HepG2 (cell line): Measurements from ENCODE around the gene KRT12. TPM values are rescaled to one million over a fixed set of nuclear protein-coding genes. Genes with fewer than 3 reads are reported as not detected.

ENCODE experiments used
- ATAC-seq: fragments of 200-7000 bp; cut with Tn5 transposase; 3 replicates; pipeline ENCODE4 v1.9.1; 2020; ENCODE audit warnings: mild to moderate bottlenecking, moderate library complexity
- BruUV-seq: library from RNA; stranded (reverse); fragments of 400-500 nt; replicated peaks from 2 replicates; lab custom pipeline; 2021; lab: Mats Ljungman, UMichigan
- CTCF ChIA-PET: fragments of 300-600 bp; formaldehyde crosslinking; extraction: SDS; loops from one replicate; lab custom pipeline; 2021; ENCODE audit warnings: low total read pairs, inconsistent platforms, low intra/inter-chr PET ratio; lab: Yijun Ruan, JAX
- POLR2A ChIA-PET: fragments of 350-600 bp; sonication (Branson Sonifier 250); formaldehyde crosslinking; loops from one replicate; lab custom pipeline; 2020; ENCODE audit warnings: antibody characterized with exemption, inconsistent platforms; lab: Yijun Ruan, JAX
- DNase-seq: peaks from one replicate; pipeline ENCODE4 v3.0.0-alpha.2; 2015; ENCODE audit warnings: low spot score
- FAIRE-seq: peaks from 3 replicates; lab custom pipeline; 2011; peaks lifted over from hg19 to GRCh38; lab: Jason Lieb, UNC
- H2AFZ ChIP-seq: one replicate; pipeline ENCODE4 v1.6.1; 2011; ENCODE audit warnings: low read length, inconsistent platforms
- H3K27ac ChIP-seq: fragments of 300-600 bp; 3 replicates; pipeline ENCODE4 v1.8.0; 2011; ENCODE audit warnings: mixed run types, mild to moderate bottlenecking, mixed read lengths, low read length, inconsistent platforms; ENCODE audit not compliant: insufficient read depth; ENCODE audit errors: extremely low read length
- H3K27me3 ChIP-seq, 2 experiments: fragments of 200-600 bp in 1 of 2; 2 replicates in 1 of 2; 3 replicates in 1 of 2; pipeline versions ENCODE4 v1.6.0 to v1.8.0; 2011; ENCODE audit warnings: low read length in 2 of 2, mild to moderate bottlenecking in 2 of 2, moderate library complexity in 2 of 2, inconsistent platforms in 1 of 2; ENCODE audit not compliant: insufficient read depth in 2 of 2, control insufficient read depth in 1 of 2
- H3K36me3 ChIP-seq, 2 experiments: fragments of 200-600 bp in 1 of 2; replicated peaks in 1 of 2; 2 replicates in 1 of 2; 3 replicates in 1 of 2; pipeline versions ENCODE4 v1.5.1 to v1.8.0; 2011; ENCODE audit warnings: low read length in 2 of 2, inconsistent platforms in 1 of 2; ENCODE audit not compliant: insufficient read depth in 2 of 2, control insufficient read depth in 1 of 2
- H3K4me1 ChIP-seq: 2 replicates; pipeline ENCODE4 v1.5.1; 2012; ENCODE audit warnings: low read length, inconsistent platforms; ENCODE audit not compliant: insufficient read depth
- H3K4me2 ChIP-seq: 2 replicates; pipeline ENCODE4 v1.6.0; 2011; ENCODE audit warnings: low read depth, low read length, inconsistent platforms
- H3K4me3 ChIP-seq, 3 experiments: fragments of 200-600 bp in 1 of 3; sonication (generic), shearing (Covaris generic) in 1 of 3; replicated peaks in 1 of 3; 2 replicates each; pipeline ENCODE4 v1.5.1; 2011 to 2016; ENCODE audit warnings: low read length in 3 of 3, inconsistent platforms in 2 of 3, low read depth in 2 of 3, mild to moderate bottlenecking in 2 of 3, control low read depth in 1 of 3, mixed read lengths in 1 of 3; ENCODE audit not compliant: insufficient read depth in 1 of 3
- H3K79me2 ChIP-seq: one replicate; pipeline ENCODE4 v1.6.1; 2011; ENCODE audit warnings: low read length, inconsistent platforms; ENCODE audit not compliant: insufficient read depth
- H3K9ac ChIP-seq: 2 replicates; pipeline ENCODE4 v1.6.0; 2011; ENCODE audit warnings: mild to moderate bottlenecking, low read depth, low read length, inconsistent platforms; ENCODE audit not compliant: insufficient read depth
- H3K9me3 ChIP-seq: 2 replicates; pipeline ENCODE4 v1.5.1; 2012; ENCODE audit warnings: mild to moderate bottlenecking, low read length
- H4K20me1 ChIP-seq: 2 replicates; pipeline ENCODE4 v1.6.0; 2011; ENCODE audit warnings: inconsistent platforms, mild to moderate bottlenecking, low read length, moderate library complexity; ENCODE audit not compliant: insufficient read depth
- CCAR2 ChIP-seq: fragments of 200-400 bp; formaldehyde crosslinking; optimal IDR thresholded peaks from 2 replicates; pipeline ENCODE3; 2018; ENCODE audit warnings: low read depth, mild to moderate bottlenecking, low read length, moderate library complexity
- NFE2L1 ChIP-seq: sonication (generic); formaldehyde crosslinking; IDR thresholded peaks from 2 replicates; pipeline ENCODE4 v1.4.0; 2020; ENCODE audit warnings: missing genetic modification reagents, mild to moderate bottlenecking, borderline replicate concordance
- REST ChIP-seq, 2 experiments: IDR thresholded peaks; 2 replicates each; pipeline ENCODE4 v1.6.1; 2011 to 2012; ENCODE audit warnings: low read length in 2 of 2, borderline replicate concordance in 1 of 2, low read depth in 1 of 2, mild to moderate bottlenecking in 1 of 2, moderate library complexity in 1 of 2
- SIN3B ChIP-seq: fragments of 150-350 bp; IDR thresholded peaks from 2 replicates; pipeline ENCODE4 v1.6.1; 2014; ENCODE audit warnings: low read length
- ZNF281 ChIP-seq: sonication (generic); formaldehyde crosslinking; IDR thresholded peaks from 2 replicates; pipeline ENCODE4 v1.4.0; 2020; ENCODE audit warnings: missing genetic modification reagents, borderline replicate concordance
- ZNF775 ChIP-seq: sonication (generic); formaldehyde crosslinking; IDR thresholded peaks from 2 replicates; pipeline ENCODE4 v1.4.0; 2020; ENCODE audit warnings: missing genetic modification reagents, mild to moderate bottlenecking, moderate library complexity, borderline replicate concordance
- ZNF891 ChIP-seq: sonication (generic); formaldehyde crosslinking; IDR thresholded peaks from 2 replicates; pipeline ENCODE4 v1.5.0; 2020; ENCODE audit warnings: mild to moderate bottlenecking, missing genetic modification reagents
- ZSCAN21 ChIP-seq: sonication (generic); formaldehyde crosslinking; IDR thresholded peaks from 2 replicates; pipeline ENCODE4 v1.8.0; 2022; ENCODE audit warnings: mild to moderate bottlenecking, missing genetic modification reagents, moderate library complexity, borderline replicate concordance
- WGBS: methylation state at CpG from one replicate; pipeline ENCODE4 v1.1.6; 2017; ENCODE audit warnings: low lambda C conversion rate; 5-methylcytosine and 5-hydroxymethylcytosine counted together
- in situ Hi-C: cut with HindIII; loops from 2 replicates; pipeline ENCODE4 v1.10.0; 2017; ENCODE audit warnings: low pct_unique_long_range_greater_than_20kb; ENCODE audit not compliant: extremely low pct_ligation_motif_present
- intact Hi-C: fragments of 100-400 bp; cut with micrococcal nuclease; formaldehyde crosslinking; loops from one replicate; pipeline ENCODE4 v1.10.0; 2022; ENCODE audit not compliant: unreplicated experiment
- polyA plus RNA-seq, 8 experiments: library from polyadenylated mRNA; depleted of rRNA in 3 of 8; stranded (reverse) in 7 of 8; unstranded in 1 of 8; fragments of >200 nt; fragmentation: Illumina TruSeq in 4 of 8; extraction: Trizol in 4 of 8; gene quantifications; 2 replicates each; pipeline versions ENCODE4 v1.2.1 to v1.2.3, GENCODE V29; 2011 to 2016; ENCODE audit warnings: low read depth in 4 of 8, missing spikeins in 1 of 8, mixed read lengths in 1 of 8; ENCODE audit not compliant: insufficient read depth in 1 of 8
- total RNA-seq, 5 experiments: library from RNA; depleted of rRNA; stranded (reverse); fragments of >200 nt; fragmentation: Illumina TruSeq; extraction: Trizol; gene quantifications; 2 replicates each; pipeline ENCODE4 v1.2.3, GENCODE V29; 2016; ENCODE audit warnings: low read depth in 1 of 5

The KRT12 gene
- total and polyA plus RNA-seq, 2 of the 13 experiments (the other 11 are each of a cell fraction or from before 2014, with no cell fraction given) = 0.07 to 0.09 TPM

GRCh38 chr17:40886090-40886489, 19.1 kb upstream of the KRT12 start (continued):
- TF ChIP-seq REST (IDR thresholded peaks at IDR 0.05; ENCODE audit: borderline replicate concordance in 1 of 2, low read depth in 1 of 2, low read length in 2 of 2) (no peak), ZNF775 (CRISPR knock-in tag) (no peak), NFE2L1 (CRISPR knock-in tag) (no peak)

DNA sequence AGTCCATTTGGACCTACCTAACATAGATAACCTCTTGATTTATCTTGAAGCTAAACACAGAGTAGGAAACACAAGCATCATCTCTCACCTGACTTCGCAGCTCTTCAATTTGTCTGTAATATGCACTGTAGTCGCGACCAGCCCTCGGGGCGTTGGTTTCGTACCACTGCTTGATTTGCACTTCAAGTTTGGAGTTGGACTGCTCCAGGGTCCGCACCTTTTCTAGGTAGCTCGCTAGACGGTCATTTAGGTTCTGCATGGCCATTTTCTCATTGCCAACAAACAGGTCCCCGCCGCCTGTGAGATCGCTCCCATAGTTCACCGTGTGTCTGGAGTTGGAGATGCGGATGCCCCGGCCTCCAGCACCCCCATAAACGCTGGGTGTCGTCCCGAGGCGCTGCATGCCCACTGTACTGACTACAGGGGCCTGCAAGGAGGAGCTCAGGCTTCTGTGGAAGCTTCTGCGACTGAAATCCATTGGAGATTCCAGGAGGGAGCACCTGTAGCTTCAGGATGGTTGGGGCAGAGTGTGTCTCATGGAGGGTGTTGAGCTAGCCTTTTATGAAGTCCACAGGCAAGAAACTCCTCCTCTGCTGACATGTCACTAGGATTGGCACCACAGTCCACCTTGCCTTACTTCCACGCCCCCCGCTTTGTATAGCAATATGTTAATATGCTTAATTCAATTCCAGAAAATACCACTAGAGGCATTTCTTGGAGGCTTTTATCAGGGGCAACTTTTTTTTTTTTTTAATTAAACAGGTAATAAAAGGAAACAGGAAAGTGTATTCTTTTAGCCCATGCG, 17.9 kb upstream of the KRT12 start, which contains the start of gene KRT20:
KRT20 (minus strand) TSS at position 535 of the 805 bp plus-strand sequence; CDS start at position 478, 57 bp downstream.
- POLR2A ChIA-PET = no interaction called here
- H4K20me1 ChIP-seq = no peaks in the 10 kb centered on the region
- H3K27ac ChIP-seq = no peak within 1 kb of the TSS
- WGBS = 55% methylated on average over 23 of the region's 23 CpGs
- DNase-seq = no peak
- H3K4me3 ChIP-seq = no peak within 1 kb of the TSS
- CTCF ChIA-PET = no interaction called here
- no peaks in the 10 kb centered on the region for H3K36me3 ChIP-seq
- no peak within 1 kb of the TSS for H2AFZ ChIP-seq
- ATAC-seq = no peak; the same call in 2 of the 3 replicates
- no peak within 1 kb of the TSS for H3K9ac ChIP-seq
- TF ChIP-seq CCAR2 (peak; percentile 56), ZNF281 (no peak), SIN3B (no peak), ZSCAN21 (CRISPR knock-in tag) (no peak), ZNF891 (CRISPR knock-in tag) (no peak)
- no peaks in the 10 kb centered on the region for H3K9me3 ChIP-seq
- H3K27me3 ChIP-seq = peaks cover 0 to 15% of the 10 kb centered on the region in 2 experiments; a peak in 4 of 5 replicates
- intact Hi-C loops = no loop called here
- no peaks in the 10 kb centered on the region for H3K79me2 ChIP-seq
- no peaks in the 10 kb centered on the region for H3K4me1 ChIP-seq
- no TSS peak for BruUV-seq
- in situ Hi-C loops = no loop called here
- no peak for FAIRE-seq
- no peak within 1 kb of the TSS for H3K4me2 ChIP-seq
